GM12864 (cell line): ENCODE results near the gene PAFAH1B2.
"Not testable (repeated sequence)": the region's sequence is repeated elsewhere in the genome, so short reads cannot be mapped to it uniquely, and the experiment has no call there.

Experiments
- DNase-seq: peaks from one replicate; pipeline ENCODE4 v3.0.0-alpha.2; 2011; ENCODE audit warnings: low read depth
- H3K4me3 ChIP-seq: 2 replicates; pipeline ENCODE4 v1.5.1; 2011; ENCODE audit warnings: mild to moderate bottlenecking, low read depth, low read length, control low read depth
- TF ChIP-seq, protein P1 (sequence below): IDR thresholded peaks from 2 replicates; pipeline ENCODE4 v1.5.1; 2011; ENCODE audit warnings: low read depth, mild to moderate bottlenecking, moderate library complexity, low read length, control low read depth, inconsistent platforms; ENCODE audit errors: missing control alignments

The PAFAH1B2 gene

GRCh38 chr11:117098269-117099232 is 45.5 kb upstream of the PAFAH1B2 start, which contains the start of gene SIK3:
Gene SIK3 (minus strand): TSS chr11:117098428. CDS start chr11:117098415, 13 bp downstream.
- TF ChIP-seq, protein P1, sequence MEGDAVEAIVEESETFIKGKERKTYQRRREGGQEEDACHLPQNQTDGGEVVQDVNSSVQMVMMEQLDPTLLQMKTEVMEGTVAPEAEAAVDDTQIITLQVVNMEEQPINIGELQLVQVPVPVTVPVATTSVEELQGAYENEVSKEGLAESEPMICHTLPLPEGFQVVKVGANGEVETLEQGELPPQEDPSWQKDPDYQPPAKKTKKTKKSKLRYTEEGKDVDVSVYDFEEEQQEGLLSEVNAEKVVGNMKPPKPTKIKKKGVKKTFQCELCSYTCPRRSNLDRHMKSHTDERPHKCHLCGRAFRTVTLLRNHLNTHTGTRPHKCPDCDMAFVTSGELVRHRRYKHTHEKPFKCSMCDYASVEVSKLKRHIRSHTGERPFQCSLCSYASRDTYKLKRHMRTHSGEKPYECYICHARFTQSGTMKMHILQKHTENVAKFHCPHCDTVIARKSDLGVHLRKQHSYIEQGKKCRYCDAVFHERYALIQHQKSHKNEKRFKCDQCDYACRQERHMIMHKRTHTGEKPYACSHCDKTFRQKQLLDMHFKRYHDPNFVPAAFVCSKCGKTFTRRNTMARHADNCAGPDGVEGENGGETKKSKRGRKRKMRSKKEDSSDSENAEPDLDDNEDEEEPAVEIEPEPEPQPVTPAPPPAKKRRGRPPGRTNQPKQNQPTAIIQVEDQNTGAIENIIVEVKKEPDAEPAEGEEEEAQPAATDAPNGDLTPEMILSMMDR: peak; percentile 40
- peak; percentile 68 for DNase-seq
- H3K4me3 ChIP-seq: peak within 1 kb of the TSS; percentile 91

DNA sequence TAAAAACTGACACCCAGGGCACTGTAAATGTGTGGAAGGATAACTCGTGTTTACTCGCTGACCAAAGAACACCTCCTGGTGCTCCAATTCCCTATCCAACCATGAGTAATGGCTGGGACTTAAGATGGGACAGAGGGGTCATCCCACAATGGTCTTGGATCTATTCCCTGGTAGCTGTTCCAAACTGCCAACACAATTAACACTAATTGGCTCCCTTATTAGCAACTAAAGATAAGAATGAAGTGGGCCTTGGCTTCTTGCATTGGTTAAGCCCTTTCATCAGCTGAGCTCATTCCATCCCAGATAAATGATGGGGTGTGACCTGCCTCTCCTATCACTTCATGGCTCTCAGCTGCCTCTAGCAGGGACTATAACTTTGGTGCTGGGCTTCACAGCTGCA is 44.4 kb upstream of the PAFAH1B2 start:
- no peak for DNase-seq
- TF ChIP-seq, protein P1: no peak
- no peak overlapping the region for H3K4me3 ChIP-seq

GRCh38 chr11:117100556-117100955 is 43.5 kb upstream of the PAFAH1B2 start:
- no peak overlapping the region for H3K4me3 ChIP-seq
- TF ChIP-seq, protein P1: no peak
- DNase-seq: no peak

DNA sequence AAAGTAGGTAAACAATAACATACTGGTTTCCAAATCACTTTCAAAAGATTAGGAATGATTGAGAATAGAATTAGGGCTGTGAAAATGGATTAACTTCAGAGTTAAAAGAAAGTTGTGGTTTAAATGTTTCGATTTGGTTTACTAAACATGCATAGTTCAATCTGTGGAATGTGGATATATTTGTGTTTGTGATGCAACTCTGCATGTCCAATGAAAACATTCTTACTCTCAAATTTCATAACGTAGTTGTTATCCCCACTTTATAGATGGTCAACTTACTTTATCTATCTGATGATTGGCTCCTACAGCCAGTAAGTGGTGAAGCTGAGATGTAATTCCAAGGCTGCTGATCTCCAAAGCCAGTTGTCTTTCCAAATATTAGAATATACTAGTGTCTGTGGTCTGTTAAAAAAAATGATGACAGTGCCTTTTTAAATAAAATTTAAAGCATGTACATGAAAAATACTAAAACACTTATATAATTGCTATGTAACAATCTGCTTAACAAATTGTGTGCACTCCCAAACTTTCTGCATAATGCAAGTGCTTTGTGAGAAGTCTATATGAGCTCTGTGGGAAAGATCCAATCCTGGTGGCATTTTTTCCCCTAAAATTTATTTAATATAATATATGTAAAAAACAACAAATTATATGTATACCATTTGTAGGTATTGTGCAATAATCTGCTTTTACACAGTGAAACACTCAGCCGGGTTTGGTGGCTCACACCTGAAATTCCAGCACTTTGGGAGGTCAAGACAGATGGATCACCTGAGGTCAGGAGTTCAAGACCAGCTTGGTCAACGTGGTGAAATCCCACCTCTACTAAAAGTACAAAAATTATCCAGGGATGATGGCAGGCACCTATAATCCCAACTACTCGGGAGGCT is 36.1 kb upstream of the PAFAH1B2 start:
- no peak for DNase-seq

GRCh38 chr11:117110294-117110950 is 33.7 kb upstream of the PAFAH1B2 start:
- DNase-seq: no peak
- TF ChIP-seq, protein P1: no peak
- H3K4me3 ChIP-seq: no peak overlapping the region

More for the DNA sequence above, 36.1 kb upstream of the PAFAH1B2 start:
- H3K4me3 ChIP-seq: no peak overlapping the region
- TF ChIP-seq, protein P1: no peak

- not testable (repeated sequence) for DNase-seq, H3K4me3 ChIP-seq
Observed at GRCh38 chr11:117112497-117112896, 31.6 kb upstream of the PAFAH1B2 start.

DNA sequence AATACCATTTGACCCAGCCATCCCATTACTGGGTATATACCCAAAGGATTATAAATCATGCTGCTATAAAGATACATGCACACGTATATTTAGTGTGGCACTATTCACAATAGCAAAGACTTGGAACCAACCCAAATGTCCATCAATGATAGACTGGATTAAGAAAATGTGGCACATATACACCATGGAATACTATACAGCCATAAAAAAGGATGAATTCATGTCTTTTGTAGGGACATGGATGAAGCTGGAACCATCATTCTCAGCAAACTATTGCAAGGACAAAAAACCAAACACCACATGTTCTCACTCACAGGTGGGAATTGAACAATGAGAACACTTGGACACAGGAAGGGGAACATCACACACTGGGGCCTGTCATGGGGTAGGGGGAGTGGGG is 31.1 kb upstream of the PAFAH1B2 start:
- not testable (repeated sequence) for DNase-seq, H3K4me3 ChIP-seq
